ENCODE measurements around the gene EGFR. TPM values are rescaled to one million over a fixed set of nuclear protein-coding genes. Genes with fewer than 3 reads are reported as not detected.

EGFR gene
- total and polyA plus RNA-seq, 2 donors (not counting 3 experiments of a cell fraction or from before 2014, with no cell fraction given) = 1.5 to 4.1 TPM

GRCh38 chr7:55069271-55069792 lies 50.5 kb downstream of the EGFR start:
- CTCF ChIA-PET = interaction anchor here (2.4 kb wide), 1 partner anchor 186 kb away, joined by 7 read pairs; no protein-coding TSS in a partner anchor
- H3K4me3 ChIP-seq (replicated peaks in 1 of 3; ENCODE audit: insufficient read depth in 1 of 3, low read depth in 1 of 3, low read length in 3 of 3) = no peak overlapping the region
- no peak overlapping the region for H3K4me2 ChIP-seq (ENCODE audit: insufficient read depth, low read length)
- BruUV-seq (replicated peaks) = no TSS peak
- H3K9me1 ChIP-seq (replicated peaks; ENCODE audit: control insufficient read depth, extremely low read depth, insufficient read depth, low read length) = no peaks in the 10 kb centered on the region
- H3K27me3 ChIP-seq (ENCODE audit: control insufficient read depth in 2 of 2, insufficient read depth in 2 of 2, low read length in 2 of 2) = no peaks in the 10 kb centered on the region
- POLR2A ChIA-PET = no interaction called here
- H3K4me1 ChIP-seq (ENCODE audit: control insufficient read depth, extremely low read depth, insufficient read depth, low read length) = peaks cover 27% of the 10 kb centered on the region
- intact Hi-C loops (cut with micrococcal nuclease) = no loop called here
- H3K79me2 ChIP-seq (ENCODE audit: control insufficient read depth, insufficient read depth, low read length) = no peaks in the 10 kb centered on the region
- no peak for TF ChIP-seq GATA2 (IDR thresholded peaks at IDR 0.05; ENCODE audit: insufficient read depth, insufficient read length, low read depth, low read length)
- no peak for TF ChIP-seq EZH2 (IDR thresholded peaks at IDR 0.05; ENCODE audit: borderline replicate concordance, low read depth, low read length, severe bottlenecking)
- no peak for TF ChIP-seq POLR2A (IDR thresholded peaks at IDR 0.05; ENCODE audit: low read depth, low read length)
- TF ChIP-seq, protein P1, sequence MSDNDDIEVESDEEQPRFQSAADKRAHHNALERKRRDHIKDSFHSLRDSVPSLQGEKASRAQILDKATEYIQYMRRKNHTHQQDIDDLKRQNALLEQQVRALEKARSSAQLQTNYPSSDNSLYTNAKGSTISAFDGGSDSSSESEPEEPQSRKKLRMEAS (IDR thresholded peaks at IDR 0.05; ENCODE audit: insufficient read depth, insufficient read length) = no peak
- TF ChIP-seq CTCF (IDR thresholded peaks at IDR 0.05; ENCODE audit: extremely low read depth in 1 of 2, insufficient read depth in 1 of 2, low read depth in 1 of 2, low read length in 2 of 2) = no peak
- dilution Hi-C loops (cut with MboI; ENCODE audit: extremely low pct_ligation_motif_present, low sequenced_read_pairs) = no loop called here
- no peak overlapping the region for H2AFZ ChIP-seq (ENCODE audit: low read depth, low read length)
- DNase-seq (ENCODE audit: low read depth, low spot score) (no peak), FAIRE-seq (no peak)
- H3K9ac ChIP-seq (replicated peaks; ENCODE audit: extremely low read depth, insufficient read depth, low read length) = no peak overlapping the region
- H3K36me3 ChIP-seq (ENCODE audit: control insufficient read depth in 2 of 2, extremely low read depth in 1 of 2, insufficient read depth in 2 of 2, low read length in 2 of 2) = no peaks in the 10 kb centered on the region
- H3K9me3 ChIP-seq (replicated peaks; ENCODE audit: control insufficient read depth, insufficient read depth, low read length) = no peaks in the 10 kb centered on the region
- no peaks in the 10 kb centered on the region for H4K20me1 ChIP-seq (replicated peaks; ENCODE audit: control insufficient read depth, extremely low read depth, insufficient read depth, low read length)
- H3K27ac ChIP-seq (ENCODE audit: insufficient read depth, low read depth, low read length) = no peak overlapping the region

Data from endothelial cell of umbilical vein (primary cell).